Breast epithelium (tissue), 3 donors: Measurements from ENCODE around the gene RPL39L.

Source experiments
- POLR2A ChIP-seq: fragments of 450-650 bp; IDR thresholded peaks from one replicate; pipeline ENCODE4 v1.6.1; 2016; ENCODE audit warnings: antibody characterized with exemption, mild to moderate bottlenecking, moderate library complexity
- POLR2AphosphoS5 ChIP-seq, 3 donors: sonication (generic); formaldehyde crosslinking; IDR thresholded peaks; one replicate each; pipeline ENCODE4 v1.6.1; 2017; ENCODE audit warnings: antibody characterized with exemption in 3 of 3
- TF ChIP-seq, protein P1 (sequence below), 3 donors: fragments of 450-650 bp; IDR thresholded peaks; one replicate each; pipeline ENCODE4 v1.5.1; 2016 to 2017; ENCODE audit warnings: antibody characterized with exemption in 3 of 3, mild to moderate bottlenecking in 3 of 3, moderate library complexity in 3 of 3

DNA sequence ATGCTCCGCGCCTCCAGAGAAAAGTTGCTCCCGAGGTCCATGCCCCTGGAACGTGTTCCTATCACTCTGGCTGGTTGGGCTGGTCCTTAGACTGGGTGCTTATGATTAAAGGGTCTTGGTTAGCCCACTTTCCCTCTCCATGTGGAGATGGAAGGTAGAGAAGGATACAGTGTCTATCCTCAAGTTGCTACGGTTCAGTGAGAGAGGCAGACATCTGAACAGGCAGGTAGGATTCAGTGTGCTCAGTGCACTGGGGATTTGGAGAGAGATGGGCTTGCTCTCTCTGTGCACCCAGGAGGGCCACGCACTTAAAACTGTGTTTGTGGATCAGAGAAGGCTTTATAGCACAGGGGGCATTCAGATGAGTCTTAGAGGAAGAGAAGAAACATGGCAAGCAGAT, 63.0 kb downstream of the RPL39L start:
- TF ChIP-seq, protein P1, sequence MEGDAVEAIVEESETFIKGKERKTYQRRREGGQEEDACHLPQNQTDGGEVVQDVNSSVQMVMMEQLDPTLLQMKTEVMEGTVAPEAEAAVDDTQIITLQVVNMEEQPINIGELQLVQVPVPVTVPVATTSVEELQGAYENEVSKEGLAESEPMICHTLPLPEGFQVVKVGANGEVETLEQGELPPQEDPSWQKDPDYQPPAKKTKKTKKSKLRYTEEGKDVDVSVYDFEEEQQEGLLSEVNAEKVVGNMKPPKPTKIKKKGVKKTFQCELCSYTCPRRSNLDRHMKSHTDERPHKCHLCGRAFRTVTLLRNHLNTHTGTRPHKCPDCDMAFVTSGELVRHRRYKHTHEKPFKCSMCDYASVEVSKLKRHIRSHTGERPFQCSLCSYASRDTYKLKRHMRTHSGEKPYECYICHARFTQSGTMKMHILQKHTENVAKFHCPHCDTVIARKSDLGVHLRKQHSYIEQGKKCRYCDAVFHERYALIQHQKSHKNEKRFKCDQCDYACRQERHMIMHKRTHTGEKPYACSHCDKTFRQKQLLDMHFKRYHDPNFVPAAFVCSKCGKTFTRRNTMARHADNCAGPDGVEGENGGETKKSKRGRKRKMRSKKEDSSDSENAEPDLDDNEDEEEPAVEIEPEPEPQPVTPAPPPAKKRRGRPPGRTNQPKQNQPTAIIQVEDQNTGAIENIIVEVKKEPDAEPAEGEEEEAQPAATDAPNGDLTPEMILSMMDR (IDR thresholded peaks at IDR 0.05), result no peak
- TF ChIP-seq POLR2AphosphoS5 (IDR thresholded peaks at IDR 0.05) (no peak), POLR2A (no peak)
